Dermis microvascular lymphatic vessel endothelial cell (primary cell): Measurements from ENCODE around the gene NCAPG2. TPM values are rescaled to one million over a fixed set of nuclear protein-coding genes. Genes with fewer than 3 reads are reported as not detected.
"Not testable (repeated sequence)": the region's sequence is repeated elsewhere in the genome, so short reads cannot be mapped to it uniquely, and the experiment has no call there.

Experiments
- DNase-seq, 2 donors: peaks; one replicate each; pipeline versions ENCODE4 v3.0.0 to v3.0.0-alpha.2; 2010; ENCODE audit warnings: low read depth in 2 of 2
- total RNA-seq: library from RNA; depleted of rRNA; stranded (reverse); fragments of >200 nt; gene quantifications from 2 replicates; pipeline ENCODE4 v1.2.1, GENCODE V29; 2014

Gene NCAPG2
- total RNA-seq, 1 donor from 2014 or later = 16.8 TPM

- DNase-seq = no peak
Measured at GRCh38 chr7:158676171-158676840, 28.3 kb downstream of the NCAPG2 start.

- no peak for DNase-seq
Measured at GRCh38 chr7:158672975-158673374, 31.6 kb downstream of the NCAPG2 start.

- not testable (repeated sequence) for DNase-seq
Measured at GRCh38 chr7:158668086-158668485, 36.5 kb downstream of the NCAPG2 start.

GRCh38 chr7:158666966-158667678, 37.5 kb downstream of the NCAPG2 start:
- not testable (repeated sequence) for DNase-seq

GRCh38 chr7:158666401-158666800, 38.2 kb downstream of the NCAPG2 start:
- no peak for DNase-seq

- DNase-seq = no peak
Measured at GRCh38 chr7:158664406-158664805, 40.2 kb downstream of the NCAPG2 start.

- DNase-seq = no peak
Measured at GRCh38 chr7:158663428-158663741, 41.2 kb downstream of the NCAPG2 start.

- no peak for DNase-seq
Measured at GRCh38 chr7:158662610-158663427, 41.8 kb downstream of the NCAPG2 start.

- no peak for DNase-seq
Measured at GRCh38 chr7:158658475-158658874, 46.1 kb downstream of the NCAPG2 start.

- no peak for DNase-seq
Measured at GRCh38 chr7:158657189-158657746, 47.3 kb downstream of the NCAPG2 start.

GRCh38 chr7:158655931-158656441, 48.6 kb downstream of the NCAPG2 start:
- DNase-seq = no peak

- no peak for DNase-seq
Measured at GRCh38 chr7:158655507-158655906, 49.1 kb downstream of the NCAPG2 start.

GRCh38 chr7:158651968-158652565, 52.5 kb downstream of the NCAPG2 start:
- no peak for DNase-seq

GRCh38 chr7:158650821-158651225, 53.8 kb downstream of the NCAPG2 start:
- no peak for DNase-seq

GRCh38 chr7:158649279-158649678, 55.3 kb downstream of the NCAPG2 start:
- DNase-seq = peak; percentile 79 to 80

GRCh38 chr7:158648787-158649186, 55.8 kb downstream of the NCAPG2 start:
- no peak for DNase-seq

- DNase-seq = no peak
Measured at GRCh38 chr7:158648168-158648567, 56.4 kb downstream of the NCAPG2 start.

- DNase-seq = no peak
Measured at GRCh38 chr7:158647475-158647792, 57.2 kb downstream of the NCAPG2 start.

- DNase-seq = peak; percentile 3 to 25
Measured at GRCh38 chr7:158646766-158647474, 57.7 kb downstream of the NCAPG2 start.

GRCh38 chr7:158645842-158646241, 58.8 kb downstream of the NCAPG2 start:
- no peak for DNase-seq

- DNase-seq = no peak
Measured at GRCh38 chr7:158642149-158642548, 62.5 kb downstream of the NCAPG2 start.
